Retinal pigment epithelial cell (primary cell): ENCODE results near the gene ADAD2.

Source experiments
- DNase-seq: peaks from one replicate; pipeline ENCODE4 v3.0.0-alpha.2; 2010; ENCODE audit warnings: low read depth
- H3K4me3 ChIP-seq: 2 replicates; pipeline ENCODE4 v1.5.1; 2011; ENCODE audit warnings: mild to moderate bottlenecking, low read length, control low read depth, moderate library complexity
- CTCF ChIP-seq: conservative IDR thresholded peaks from 2 replicates; pipeline ENCODE4 v1.5.1; 2011; ENCODE audit warnings: low read depth, low read length, control low read depth, inconsistent platforms

ADAD2 gene

GRCh38 chr16:84232969-84233368 lies 42.0 kb downstream of the ADAD2 start:
- H3K4me3 ChIP-seq, result no peak overlapping the region
- no peak for DNase-seq
- TF ChIP-seq CTCF, result no peak

GRCh38 chr16:84233748-84234147 lies 42.8 kb downstream of the ADAD2 start:
- DNase-seq, result no peak
- no peak for TF ChIP-seq CTCF

GRCh38 chr16:84234321-84235241 lies 43.6 kb downstream of the ADAD2 start:
- no peak overlapping the region for H3K4me3 ChIP-seq
- DNase-seq, result no peak
- no peak for TF ChIP-seq CTCF

More at GRCh38 chr16:84233748-84234147, 42.8 kb downstream of the ADAD2 start:
- H3K4me3 ChIP-seq, result no peak overlapping the region

- no peak overlapping the region for H3K4me3 ChIP-seq
- no peak for DNase-seq
- TF ChIP-seq CTCF, result no peak
Observed at GRCh38 chr16:84236671-84237070, 45.7 kb downstream of the ADAD2 start.

- TF ChIP-seq CTCF, result no peak
- DNase-seq, result no peak
Observed at GRCh38 chr16:84237994-84238750, 47.2 kb downstream of the ADAD2 start.

GRCh38 chr16:84239141-84239769 lies 48.3 kb downstream of the ADAD2 start:
- TF ChIP-seq CTCF, result no peak
- no peak for DNase-seq

More at GRCh38 chr16:84237994-84238750, 47.2 kb downstream of the ADAD2 start:
- no peak overlapping the region for H3K4me3 ChIP-seq

More at GRCh38 chr16:84239141-84239769, 48.3 kb downstream of the ADAD2 start:
- H3K4me3 ChIP-seq, result no peak overlapping the region
